ENCODE results near the gene SIM2.

SIM2 gene

GRCh38 chr21:36743008-36743407 lies 44.1 kb downstream of the SIM2 start:
- no peak for DNase-seq

- no peak for DNase-seq
Measured at GRCh38 chr21:36743446-36743845, 44.5 kb downstream of the SIM2 start.

- DNase-seq: no peak
Measured at GRCh38 chr21:36744190-36744559, 45.3 kb downstream of the SIM2 start.

GRCh38 chr21:36744560-36745231 lies 45.8 kb downstream of the SIM2 start:
- no peak for DNase-seq

GRCh38 chr21:36745459-36745858 lies 46.5 kb downstream of the SIM2 start:
- DNase-seq: no peak

GRCh38 chr21:36747041-36747814 lies 48.3 kb downstream of the SIM2 start:
- DNase-seq: no peak

- peak; percentile 40 for DNase-seq
Measured at GRCh38 chr21:36747815-36748383, 49.0 kb downstream of the SIM2 start.

GRCh38 chr21:36749935-36750575 lies 51.1 kb downstream of the SIM2 start:
- DNase-seq: no peak

GRCh38 chr21:36750576-36750959 lies 51.7 kb downstream of the SIM2 start:
- DNase-seq: no peak

GRCh38 chr21:36751383-36751782 lies 52.5 kb downstream of the SIM2 start:
- no peak for DNase-seq

GRCh38 chr21:36753556-36753955 lies 54.6 kb downstream of the SIM2 start:
- no peak for DNase-seq

GRCh38 chr21:36754241-36754898 lies 55.5 kb downstream of the SIM2 start:
- DNase-seq: no peak

- DNase-seq: no peak
Measured at GRCh38 chr21:36756527-36756926, 57.6 kb downstream of the SIM2 start.

- no peak for DNase-seq
Measured at GRCh38 chr21:36757196-36757595, 58.3 kb downstream of the SIM2 start.

- DNase-seq: no peak
Measured at GRCh38 chr21:36759348-36760083, 60.6 kb downstream of the SIM2 start.

- no peak for DNase-seq
Measured at GRCh38 chr21:36761685-36762084, 62.8 kb downstream of the SIM2 start.

GRCh38 chr21:36762642-36763041 lies 63.7 kb downstream of the SIM2 start:
- DNase-seq: no peak

GRCh38 chr21:36763305-36763704 lies 64.4 kb downstream of the SIM2 start:
- DNase-seq: no peak

GRCh38 chr21:36765229-36765628 lies 66.3 kb downstream of the SIM2 start:
- no peak for DNase-seq

- DNase-seq: no peak
Measured at GRCh38 chr21:36766511-36766910, 67.6 kb downstream of the SIM2 start.

- DNase-seq: no peak
Measured at GRCh38 chr21:36767096-36767495, 68.2 kb downstream of the SIM2 start.

GRCh38 chr21:36768496-36768895 lies 69.6 kb downstream of the SIM2 start:
- DNase-seq: no peak
